GDM1 (cell line): ENCODE data around the gene SEC61G.

Experiments used
- DNase-seq: peaks from one replicate; lab custom pipeline; 2025; lab: John Stamatoyannopoulos, UW

SEC61G gene

GRCh38 chr7:54764861-54765260, 5.8 kb upstream of the SEC61G start:
- no peak for DNase-seq

DNA sequence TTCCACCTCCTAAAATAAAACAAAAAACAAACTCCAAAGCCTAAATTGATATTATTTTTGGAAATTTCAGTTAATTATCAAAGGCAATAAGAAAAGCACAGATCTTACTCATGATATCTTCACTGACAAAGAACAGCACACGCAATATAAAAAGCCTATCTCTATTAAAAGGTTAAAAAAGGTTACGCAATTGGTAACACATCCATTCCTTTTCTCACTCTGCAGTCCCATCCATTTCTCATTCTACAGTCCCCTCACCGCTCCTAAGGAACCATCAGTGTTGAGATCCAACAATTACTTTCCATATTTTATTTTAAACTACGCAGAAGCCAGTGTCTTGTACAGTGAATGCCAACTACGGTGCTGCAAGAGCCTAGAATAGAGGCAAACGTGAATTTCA, 1.3 kb downstream of the SEC61G start:
- no peak for DNase-seq

GRCh38 chr7:54749200-54749599, 9.8 kb downstream of the SEC61G start:
- no peak for DNase-seq

- no peak for DNase-seq
Measured at GRCh38 chr7:54747234-54747633, 11.8 kb downstream of the SEC61G start.

DNA sequence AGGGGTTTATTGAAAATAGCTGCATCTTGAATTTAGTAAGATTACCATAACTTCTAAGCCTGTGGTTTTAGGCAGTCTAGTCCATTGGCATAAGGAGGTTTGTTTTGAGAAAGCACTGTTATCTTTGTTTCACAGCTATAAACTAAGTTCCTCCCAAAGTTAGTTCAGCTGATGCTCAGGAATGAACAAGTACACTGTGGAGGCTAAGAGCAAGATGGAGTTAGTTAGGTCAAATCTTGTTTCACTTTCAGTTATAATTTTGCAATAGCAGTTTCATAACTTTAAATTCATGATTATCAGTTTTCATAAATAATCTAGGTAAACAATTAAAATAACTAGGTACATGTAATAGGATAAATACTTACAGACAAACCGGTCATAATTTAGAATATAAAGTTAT, 15.4 kb downstream of the SEC61G start:
- DNase-seq = no peak

GRCh38 chr7:54738737-54739136, 20.3 kb downstream of the SEC61G start:
- no peak for DNase-seq

GRCh38 chr7:54729107-54729506, 29.9 kb downstream of the SEC61G start:
- DNase-seq = no peak

DNA sequence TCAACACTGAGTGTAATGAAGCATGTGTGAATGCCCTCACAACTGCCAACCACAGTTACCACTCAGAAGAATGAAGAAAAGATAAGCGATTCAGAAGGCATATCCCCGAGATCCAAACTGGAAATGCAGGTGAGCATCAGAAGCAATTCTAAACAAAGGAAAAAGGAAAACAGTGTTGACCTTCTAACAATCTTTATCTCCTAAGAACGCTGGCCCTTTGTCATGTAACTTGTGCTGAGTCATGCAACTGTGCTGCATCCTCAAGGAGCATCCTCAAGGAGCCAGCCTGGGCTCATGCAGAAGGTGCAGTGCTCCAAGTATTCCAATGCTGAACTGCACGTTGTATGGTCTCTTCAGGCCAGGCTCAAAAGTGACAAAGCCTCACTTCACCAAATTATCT, 30.6 kb downstream of the SEC61G start:
- DNase-seq = no peak

- DNase-seq = no peak
Measured at GRCh38 chr7:54725255-54725654, 33.8 kb downstream of the SEC61G start.

DNA sequence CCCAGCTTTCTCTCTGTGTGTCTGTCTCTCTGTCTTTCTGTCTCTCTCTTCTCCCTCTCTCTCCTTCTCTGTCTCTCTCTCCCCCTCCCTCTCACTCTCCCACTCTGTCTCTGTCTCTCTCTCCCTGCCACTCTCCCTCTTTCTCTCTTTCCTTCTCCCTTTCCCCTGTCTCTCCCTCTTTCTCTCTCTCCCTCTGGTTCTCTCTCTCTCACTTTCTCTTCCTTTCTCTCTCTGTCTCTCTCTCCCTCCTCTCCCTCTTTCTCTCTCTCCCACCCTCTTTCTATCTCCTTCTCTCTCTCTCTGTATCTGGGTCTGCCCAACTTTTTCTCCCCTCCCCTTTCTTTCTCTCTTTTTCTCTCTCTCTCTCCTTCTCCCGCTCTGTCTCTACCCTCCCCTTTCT, 36.5 kb downstream of the SEC61G start:
- no peak for DNase-seq

GRCh38 chr7:54722026-54722425, 37.0 kb downstream of the SEC61G start:
- DNase-seq = no peak

DNA sequence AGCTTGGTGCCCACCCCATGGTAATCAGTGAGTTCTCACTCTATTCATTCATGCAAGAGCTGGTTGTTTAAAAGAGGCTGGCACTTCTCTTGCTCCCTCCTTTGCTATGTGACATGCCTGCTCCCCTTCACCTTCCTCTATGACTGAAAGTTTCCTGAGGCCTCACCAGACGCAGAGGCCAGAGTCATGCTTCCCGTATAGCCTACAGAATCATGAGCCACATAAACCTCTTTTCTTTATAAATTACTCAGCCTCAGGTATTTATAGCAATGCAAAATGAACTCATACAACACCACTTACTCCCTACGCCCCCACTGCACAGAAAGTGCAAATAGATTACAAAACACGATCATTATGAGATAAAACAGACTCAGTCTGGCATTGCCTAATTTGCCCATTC, 39.0 kb downstream of the SEC61G start:
- no peak for DNase-seq

DNA sequence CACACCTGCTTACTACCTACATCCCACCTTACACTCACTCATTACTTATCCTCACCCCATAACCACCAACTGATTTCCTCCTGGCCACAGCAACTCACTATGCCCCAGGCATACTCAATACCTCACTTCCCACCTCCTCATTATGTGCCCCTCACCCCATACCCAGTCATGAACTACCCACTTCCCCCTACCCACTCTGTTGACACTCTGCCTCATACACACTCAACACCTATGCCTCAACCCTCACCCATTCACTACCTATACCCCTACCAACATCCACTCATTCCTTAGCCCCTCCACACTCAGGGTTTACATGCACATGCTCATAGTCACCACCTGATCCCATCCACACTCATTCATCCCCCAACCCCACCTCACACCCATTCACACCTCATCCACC, 39.6 kb downstream of the SEC61G start:
- no peak for DNase-seq

DNA sequence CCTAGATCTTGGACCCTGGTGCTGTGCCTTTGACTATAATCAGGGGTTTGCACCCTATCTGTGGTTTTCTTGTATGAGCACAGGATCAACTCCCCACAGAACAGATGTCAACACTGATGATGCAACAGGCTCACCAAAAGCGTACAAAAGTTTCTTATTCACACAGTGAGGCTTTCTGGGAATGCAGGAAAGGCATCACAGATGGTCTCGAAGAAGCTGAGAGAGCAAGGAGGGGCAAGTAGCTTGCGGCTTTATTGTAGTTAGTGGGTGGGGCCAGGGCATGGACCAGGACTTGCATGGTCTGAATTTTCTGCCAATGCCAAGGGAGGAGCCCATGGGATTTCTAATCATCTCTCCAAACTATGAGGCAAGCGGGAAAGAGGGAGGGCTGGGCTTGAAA, 46.2 kb downstream of the SEC61G start:
- DNase-seq = no peak

GRCh38 chr7:54711900-54712595, 47.0 kb downstream of the SEC61G start:
- DNase-seq = no peak

DNA sequence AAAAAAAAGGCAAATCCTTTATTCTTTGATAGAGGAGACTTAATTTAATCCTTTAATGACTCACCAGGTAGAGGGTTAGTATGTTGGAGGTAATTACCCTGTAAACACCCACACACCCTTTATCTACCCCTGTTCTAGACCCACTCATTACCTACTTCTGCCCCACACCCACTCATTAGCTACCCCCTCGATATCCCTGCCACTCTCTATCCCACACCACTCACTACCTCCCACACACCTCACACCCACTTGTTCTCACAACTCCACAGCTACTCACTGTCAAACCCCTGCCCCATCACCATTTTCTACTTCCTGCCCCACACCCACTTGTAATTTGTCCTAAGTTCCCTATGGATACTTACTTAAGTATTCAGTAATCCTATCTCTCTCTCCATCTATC, 49.7 kb downstream of the SEC61G start:
- no peak for DNase-seq

GRCh38 chr7:54705436-54705835, 53.6 kb downstream of the SEC61G start:
- DNase-seq = no peak

DNA sequence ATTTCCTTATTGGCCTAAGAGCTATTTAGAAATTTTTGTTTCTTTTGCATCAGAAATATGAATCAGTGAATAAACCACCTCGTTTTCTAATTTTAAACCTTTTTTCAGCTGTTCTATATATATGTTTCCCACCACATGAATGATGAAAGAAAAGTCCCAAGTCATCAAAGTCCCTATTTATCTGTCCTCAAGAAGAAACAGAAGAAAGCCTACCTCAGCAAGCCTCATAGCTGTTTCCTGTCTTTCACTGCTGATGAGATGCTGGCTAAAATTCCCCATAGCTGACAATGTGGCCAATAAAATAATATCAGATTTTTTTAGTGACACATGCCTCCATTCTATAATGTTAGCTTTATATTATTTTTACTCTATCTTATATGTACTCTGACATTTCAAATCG, 54.2 kb downstream of the SEC61G start:
- no peak for DNase-seq
